Osteocyte (in vitro differentiated cells): ENCODE data around the gene RNF7. TPM values are rescaled to one million over a fixed set of nuclear protein-coding genes. Genes with fewer than 3 reads are reported as not detected.

Source experiments
- DNase-seq: peaks from one replicate; pipeline ENCODE4 v3.0.0; 2021; ENCODE audit warnings: mixed read lengths; ENCODE audit not compliant: unreplicated experiment; ENCODE audit errors: extremely low spot score
- H3K27ac Mint-ChIP-seq: one replicate; pipeline ENCODE4 v1.8.0; 2021; ENCODE audit warnings: mild to moderate bottlenecking, mixed read lengths; ENCODE audit not compliant: unreplicated experiment
- H3K27me3 Mint-ChIP-seq: one replicate; pipeline ENCODE4 v1.8.0; 2021; ENCODE audit warnings: mixed read lengths; ENCODE audit not compliant: unreplicated experiment
- H3K36me3 Mint-ChIP-seq: one replicate; pipeline ENCODE4 v1.8.0; 2021; ENCODE audit warnings: mixed read lengths; ENCODE audit not compliant: unreplicated experiment
- H3K4me1 Mint-ChIP-seq: one replicate; pipeline ENCODE4 v1.8.0; 2021; ENCODE audit warnings: mixed read lengths; ENCODE audit not compliant: unreplicated experiment
- H3K4me3 Mint-ChIP-seq: one replicate; pipeline ENCODE4 v1.8.0; 2021; ENCODE audit warnings: mild to moderate bottlenecking, moderate library complexity, mixed read lengths; ENCODE audit not compliant: unreplicated experiment
- H3K9me3 Mint-ChIP-seq: one replicate; pipeline ENCODE4 v1.8.0; 2021; ENCODE audit warnings: mixed read lengths; ENCODE audit not compliant: unreplicated experiment
- total RNA-seq: library from RNA; stranded (reverse); gene quantifications from 2 replicates; pipeline ENCODE4 v1.2.1, GENCODE V29; 2021
- TF ChIP-seq, protein P1 (sequence below): fragments of 200-600 bp; sonication (generic); IDR thresholded peaks from 2 replicates; pipeline ENCODE4 v1.5.0; 2021; ENCODE audit warnings: antibody characterized with exemption, mild to moderate bottlenecking, moderate library complexity

RNF7 gene
- total RNA-seq, 1 donor from 2014 or later, result 87.4 TPM

DNA sequence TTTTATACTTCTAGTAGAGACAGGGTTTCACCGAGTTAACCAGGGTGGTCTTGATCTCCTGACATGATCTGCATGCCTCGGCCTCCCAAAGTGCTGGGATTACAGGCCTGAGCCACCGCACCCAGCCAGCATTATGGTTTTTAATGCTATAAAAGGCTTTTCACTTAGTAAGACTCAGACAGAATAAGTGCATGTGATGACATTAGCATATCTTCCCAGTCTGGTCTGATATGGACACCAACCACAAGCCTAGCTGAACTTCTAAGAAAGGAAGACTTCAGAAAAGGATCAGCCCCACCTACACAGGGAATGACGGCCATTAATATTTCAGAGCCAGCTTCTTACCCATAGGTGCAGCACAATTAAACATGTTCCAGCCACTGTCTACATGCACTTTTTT, 52.1 kb downstream of the RNF7 start:
- no peak overlapping the region for H3K4me3 Mint-ChIP-seq
- DNase-seq, result no peak
- no peaks in the 10 kb centered on the region for H3K36me3 Mint-ChIP-seq
- no peak overlapping the region for H3K27ac Mint-ChIP-seq
- TF ChIP-seq, protein P1, sequence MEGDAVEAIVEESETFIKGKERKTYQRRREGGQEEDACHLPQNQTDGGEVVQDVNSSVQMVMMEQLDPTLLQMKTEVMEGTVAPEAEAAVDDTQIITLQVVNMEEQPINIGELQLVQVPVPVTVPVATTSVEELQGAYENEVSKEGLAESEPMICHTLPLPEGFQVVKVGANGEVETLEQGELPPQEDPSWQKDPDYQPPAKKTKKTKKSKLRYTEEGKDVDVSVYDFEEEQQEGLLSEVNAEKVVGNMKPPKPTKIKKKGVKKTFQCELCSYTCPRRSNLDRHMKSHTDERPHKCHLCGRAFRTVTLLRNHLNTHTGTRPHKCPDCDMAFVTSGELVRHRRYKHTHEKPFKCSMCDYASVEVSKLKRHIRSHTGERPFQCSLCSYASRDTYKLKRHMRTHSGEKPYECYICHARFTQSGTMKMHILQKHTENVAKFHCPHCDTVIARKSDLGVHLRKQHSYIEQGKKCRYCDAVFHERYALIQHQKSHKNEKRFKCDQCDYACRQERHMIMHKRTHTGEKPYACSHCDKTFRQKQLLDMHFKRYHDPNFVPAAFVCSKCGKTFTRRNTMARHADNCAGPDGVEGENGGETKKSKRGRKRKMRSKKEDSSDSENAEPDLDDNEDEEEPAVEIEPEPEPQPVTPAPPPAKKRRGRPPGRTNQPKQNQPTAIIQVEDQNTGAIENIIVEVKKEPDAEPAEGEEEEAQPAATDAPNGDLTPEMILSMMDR, result no peak
- H3K27me3 Mint-ChIP-seq, result no peaks in the 10 kb centered on the region
- H3K4me1 Mint-ChIP-seq, result no peaks in the 10 kb centered on the region
- no peaks in the 10 kb centered on the region for H3K9me3 Mint-ChIP-seq

DNA sequence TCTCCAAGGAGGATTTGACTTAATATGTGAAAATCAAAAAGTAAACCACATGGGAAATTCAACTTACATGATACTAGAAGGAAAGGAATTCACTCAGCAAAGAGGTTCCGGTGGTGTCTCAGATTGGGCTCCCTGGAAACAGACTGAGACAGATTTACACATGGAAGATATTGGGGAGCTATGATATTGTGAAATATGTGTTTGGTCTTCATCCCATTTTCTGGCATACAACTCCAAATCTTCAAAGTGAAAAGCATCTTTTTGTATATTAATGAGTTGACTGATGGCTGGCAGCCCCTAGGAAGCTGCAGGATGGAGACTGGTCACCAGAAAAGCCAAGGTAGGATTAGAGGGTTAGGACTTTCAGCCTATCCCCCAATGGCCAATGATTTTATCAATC, 54.4 kb downstream of the RNF7 start:
- TF ChIP-seq, protein P1, result no peak
- H3K27ac Mint-ChIP-seq, result no peak overlapping the region
- H3K4me1 Mint-ChIP-seq, result peaks cover 1% of the 10 kb centered on the region
- no peaks in the 10 kb centered on the region for H3K27me3 Mint-ChIP-seq
- H3K4me3 Mint-ChIP-seq, result no peak overlapping the region
- no peaks in the 10 kb centered on the region for H3K36me3 Mint-ChIP-seq
- DNase-seq, result no peak
- no peaks in the 10 kb centered on the region for H3K9me3 Mint-ChIP-seq

DNA sequence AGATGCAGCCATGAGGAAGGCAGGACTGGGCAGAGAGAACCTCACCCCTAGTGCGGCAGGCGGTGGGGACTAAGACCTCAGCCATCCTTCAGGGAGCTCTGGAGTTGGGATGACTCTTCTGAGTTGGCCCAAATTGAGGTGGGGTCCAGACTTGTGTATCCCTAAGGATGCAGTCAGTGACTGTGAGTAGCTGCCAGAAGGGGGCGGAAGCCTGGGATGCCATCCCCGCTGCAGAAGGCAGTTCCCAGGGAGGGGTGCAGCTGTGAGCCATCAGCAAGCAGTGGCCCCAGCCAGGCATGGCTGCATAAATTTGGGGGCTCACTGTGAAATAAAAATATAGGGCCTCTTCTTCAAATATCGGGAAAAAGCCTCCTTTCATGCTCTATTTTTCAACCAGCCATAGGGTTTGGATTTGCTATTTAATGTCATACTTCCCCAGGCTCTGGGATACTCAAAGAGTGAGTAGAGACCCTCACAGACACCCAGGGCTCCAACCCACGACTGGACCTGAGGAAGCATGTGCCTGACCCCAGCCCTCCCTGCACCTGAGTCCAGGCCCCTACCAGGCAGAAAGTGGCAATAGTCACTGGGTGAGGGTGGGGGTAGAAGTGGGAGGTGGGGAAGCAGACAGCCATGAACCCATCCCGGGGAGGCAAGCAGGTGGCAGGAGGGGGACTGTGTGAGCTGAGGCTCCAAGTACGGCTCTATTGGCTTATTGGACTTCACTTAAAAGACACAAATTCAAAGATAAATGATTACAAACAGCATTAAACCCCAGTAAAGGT, 55.6 kb downstream of the RNF7 start:
- Mint-ChIP-seq H3K27ac (no peak overlapping the region), H3K9me3 (no peaks in the 10 kb centered on the region), H3K4me1 (peaks cover 5% of the 10 kb centered on the region), H3K4me3 (no peak overlapping the region), H3K27me3 (no peaks in the 10 kb centered on the region), H3K36me3 (no peaks in the 10 kb centered on the region)
- TF ChIP-seq, protein P1, result no peak
- no peak for DNase-seq

DNA sequence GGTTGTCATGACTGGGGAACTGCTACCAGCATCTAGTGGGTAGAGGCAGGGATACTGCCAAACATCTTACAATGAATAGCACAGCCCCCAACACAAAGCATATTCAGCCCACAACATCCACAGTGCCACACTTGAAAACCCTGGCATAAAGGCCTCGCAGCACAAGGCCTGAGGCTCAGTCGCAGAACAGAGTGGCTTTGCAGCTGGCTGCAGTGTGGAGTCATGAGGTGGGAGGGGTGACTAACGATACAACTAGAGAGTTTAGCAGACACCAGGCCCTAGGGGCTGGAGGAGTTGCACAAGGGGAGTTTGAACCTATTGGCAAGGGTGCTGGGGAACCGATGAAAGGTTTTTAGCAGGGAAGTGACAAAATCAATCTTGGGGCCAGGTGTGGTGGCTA, 57.2 kb downstream of the RNF7 start:
- no peaks in the 10 kb centered on the region for H3K27me3 Mint-ChIP-seq
- TF ChIP-seq, protein P1, result no peak

DNA sequence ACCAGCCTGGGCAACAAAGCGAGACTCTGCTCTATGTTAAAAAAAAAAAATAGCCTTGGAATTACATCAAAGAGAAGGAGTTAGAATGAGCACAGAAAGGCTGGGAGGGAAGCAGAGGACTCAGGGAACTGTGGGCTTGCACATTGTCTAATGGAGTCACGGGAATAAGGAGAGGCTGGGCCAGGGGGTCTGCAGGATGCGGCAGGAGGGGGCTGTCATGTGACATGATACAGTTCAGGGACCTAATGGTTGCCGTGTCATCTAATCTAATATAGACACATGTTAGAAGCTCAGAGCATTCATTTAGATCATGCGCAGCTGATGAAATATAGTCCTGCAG, 57.6 kb downstream of the RNF7 start:
- DNase-seq, result no peak
- TF ChIP-seq, protein P1, result no peak
- H3K9me3 Mint-ChIP-seq, result peaks cover 5% of the 10 kb centered on the region
- peaks cover 5% of the 10 kb centered on the region for H3K4me1 Mint-ChIP-seq
- no peak overlapping the region for H3K27ac Mint-ChIP-seq
- H3K36me3 Mint-ChIP-seq, result no peaks in the 10 kb centered on the region
- no peak overlapping the region for H3K4me3 Mint-ChIP-seq
- no peaks in the 10 kb centered on the region for H3K27me3 Mint-ChIP-seq

More for the DNA sequence above, 57.2 kb downstream of the RNF7 start:
- Mint-ChIP-seq H3K36me3 (no peaks in the 10 kb centered on the region), H3K9me3 (peaks cover 1% of the 10 kb centered on the region), H3K4me3 (no peak overlapping the region), H3K27ac (no peak overlapping the region), H3K4me1 (peaks cover 5% of the 10 kb centered on the region)
- DNase-seq, result no peak
